Subcutaneous adipose tissue (tissue), 4 donors: ENCODE data around the gene POU6F2. TPM values are rescaled to one million over a fixed set of nuclear protein-coding genes. Genes with fewer than 3 reads are reported as not detected.

Source experiments
- total RNA-seq, 4 donors: library from RNA; depleted of rRNA; stranded (reverse); fragments of >200 nt; gene quantifications; one replicate each; pipeline ENCODE4 v1.1.0, GENCODE V29; 2016
- TF ChIP-seq, protein P1 (sequence below): fragments of 450-650 bp; IDR thresholded peaks from one replicate; pipeline ENCODE4 v1.5.1; 2016; ENCODE audit warnings: low read depth, mild to moderate bottlenecking, control low read depth, antibody characterized with exemption, moderate library complexity

POU6F2 gene
- total RNA-seq, 4 donors from 2014 or later, result not detected

DNA sequence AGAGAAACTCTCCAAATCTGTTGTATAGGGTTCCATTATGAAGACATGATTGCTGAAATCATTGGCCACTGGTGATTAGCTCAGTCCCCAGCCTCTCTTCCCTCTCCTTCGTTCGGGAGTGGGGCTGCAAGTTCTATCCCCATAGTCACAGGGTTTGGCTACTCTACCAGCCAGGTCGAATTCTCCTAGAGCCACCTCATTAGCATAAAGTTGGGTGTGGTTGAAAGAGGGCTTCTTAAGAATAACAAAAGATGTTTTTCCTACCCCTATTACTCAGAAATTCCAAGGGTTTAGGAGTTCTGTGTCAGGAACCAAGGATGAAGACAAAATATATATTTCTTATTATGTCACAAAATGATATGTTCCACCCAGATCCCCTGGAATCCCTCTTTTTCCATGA is 422.3 kb downstream of the POU6F2 start:
- TF ChIP-seq, protein P1, sequence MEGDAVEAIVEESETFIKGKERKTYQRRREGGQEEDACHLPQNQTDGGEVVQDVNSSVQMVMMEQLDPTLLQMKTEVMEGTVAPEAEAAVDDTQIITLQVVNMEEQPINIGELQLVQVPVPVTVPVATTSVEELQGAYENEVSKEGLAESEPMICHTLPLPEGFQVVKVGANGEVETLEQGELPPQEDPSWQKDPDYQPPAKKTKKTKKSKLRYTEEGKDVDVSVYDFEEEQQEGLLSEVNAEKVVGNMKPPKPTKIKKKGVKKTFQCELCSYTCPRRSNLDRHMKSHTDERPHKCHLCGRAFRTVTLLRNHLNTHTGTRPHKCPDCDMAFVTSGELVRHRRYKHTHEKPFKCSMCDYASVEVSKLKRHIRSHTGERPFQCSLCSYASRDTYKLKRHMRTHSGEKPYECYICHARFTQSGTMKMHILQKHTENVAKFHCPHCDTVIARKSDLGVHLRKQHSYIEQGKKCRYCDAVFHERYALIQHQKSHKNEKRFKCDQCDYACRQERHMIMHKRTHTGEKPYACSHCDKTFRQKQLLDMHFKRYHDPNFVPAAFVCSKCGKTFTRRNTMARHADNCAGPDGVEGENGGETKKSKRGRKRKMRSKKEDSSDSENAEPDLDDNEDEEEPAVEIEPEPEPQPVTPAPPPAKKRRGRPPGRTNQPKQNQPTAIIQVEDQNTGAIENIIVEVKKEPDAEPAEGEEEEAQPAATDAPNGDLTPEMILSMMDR, result no peak

DNA sequence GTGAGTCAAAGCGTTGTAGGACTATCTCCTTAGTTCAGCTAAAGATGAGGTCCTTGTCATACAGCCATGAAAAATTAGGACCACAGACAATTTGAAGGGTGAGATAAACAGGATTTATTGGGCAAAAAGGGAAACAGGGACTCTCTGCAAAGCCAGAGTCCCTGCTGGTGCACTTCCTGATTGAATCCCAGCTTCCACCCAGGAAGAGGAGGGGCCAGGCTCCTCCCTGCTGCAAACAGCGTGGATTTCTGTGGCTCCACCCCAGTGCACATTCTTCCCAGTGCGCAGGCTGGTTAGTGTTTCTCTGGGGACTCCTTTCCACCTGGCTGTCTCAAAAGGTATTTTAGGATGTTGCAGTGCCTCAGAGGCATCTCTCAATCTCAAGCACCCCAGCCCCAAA is 423.1 kb downstream of the POU6F2 start:
- TF ChIP-seq, protein P1, result no peak

DNA sequence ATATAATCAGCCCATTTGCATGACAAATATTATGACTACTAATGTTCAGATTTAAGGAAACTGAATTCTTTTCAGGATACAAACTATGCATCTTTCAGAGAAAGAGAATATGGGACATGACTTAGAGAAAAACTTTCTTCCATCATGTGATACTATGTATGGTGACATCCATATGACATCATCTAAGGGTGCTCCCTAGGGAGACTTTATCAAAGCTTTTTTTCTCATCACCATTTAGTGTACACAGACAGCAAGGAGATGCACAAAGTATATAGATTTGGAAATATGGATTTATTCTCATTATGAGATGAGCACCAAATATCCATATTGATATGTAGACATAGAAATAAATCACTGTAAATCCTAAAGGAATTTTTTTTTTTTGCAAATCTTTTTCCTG is 424.3 kb downstream of the POU6F2 start:
- TF ChIP-seq, protein P1, result no peak

DNA sequence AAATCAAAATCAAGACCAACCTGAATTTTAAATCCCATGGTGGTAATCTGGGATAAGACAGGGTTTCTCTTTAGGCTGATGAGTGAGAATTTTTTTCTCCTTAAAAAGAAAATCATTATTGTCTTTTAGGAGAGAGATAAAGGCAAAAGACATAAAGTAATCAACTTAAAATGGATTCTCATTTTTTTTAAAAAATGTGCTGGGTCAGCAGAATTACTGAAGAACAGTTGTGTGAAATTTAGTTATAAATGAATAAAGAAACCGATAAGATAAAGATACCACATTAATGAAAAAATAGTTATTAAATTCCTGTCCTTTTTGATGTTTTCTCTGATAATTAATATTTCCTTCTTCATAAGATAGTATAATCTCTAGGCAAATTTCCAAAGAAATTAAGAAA is 427.2 kb downstream of the POU6F2 start:
- TF ChIP-seq, protein P1, result no peak

DNA sequence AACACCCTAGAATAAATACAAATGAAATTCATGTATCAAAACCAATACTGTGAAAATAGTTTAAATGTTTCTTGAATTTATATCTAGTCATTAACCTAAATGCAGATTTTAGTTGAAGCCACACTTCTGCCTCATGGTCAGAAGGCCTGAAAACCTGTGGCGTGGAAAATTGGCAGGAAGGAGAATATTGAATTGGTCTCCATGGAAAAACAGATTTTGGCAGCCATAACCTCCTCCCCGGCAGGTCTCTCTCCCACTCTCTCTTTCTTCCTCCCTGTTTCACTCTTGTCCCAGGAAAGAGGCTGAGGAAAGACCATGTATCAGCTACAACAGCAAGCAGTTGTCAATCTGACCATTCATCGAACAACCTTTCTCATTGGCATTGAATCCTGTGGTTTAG is 427.9 kb downstream of the POU6F2 start:
- TF ChIP-seq, protein P1, result no peak

DNA sequence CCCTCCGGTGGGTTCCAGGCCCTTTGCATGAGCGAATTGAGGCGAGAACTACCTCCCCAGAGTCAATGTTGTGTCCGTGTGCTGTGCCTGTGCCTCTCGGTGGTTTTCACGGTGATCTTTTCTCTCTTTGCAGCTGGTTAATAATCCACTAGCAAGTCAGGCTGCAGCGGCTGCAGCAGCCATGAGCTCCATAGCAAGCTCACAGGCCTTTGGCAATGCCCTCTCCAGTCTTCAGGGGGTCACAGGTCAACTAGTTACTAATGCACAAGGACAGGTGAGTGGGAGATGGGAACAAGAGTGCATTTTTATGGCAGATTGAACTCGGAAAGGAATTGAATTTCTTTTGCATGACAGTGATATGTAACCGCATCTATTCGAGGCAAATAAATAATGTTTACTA is 428.8 kb downstream of the POU6F2 start:
- TF ChIP-seq, protein P1, result no peak

DNA sequence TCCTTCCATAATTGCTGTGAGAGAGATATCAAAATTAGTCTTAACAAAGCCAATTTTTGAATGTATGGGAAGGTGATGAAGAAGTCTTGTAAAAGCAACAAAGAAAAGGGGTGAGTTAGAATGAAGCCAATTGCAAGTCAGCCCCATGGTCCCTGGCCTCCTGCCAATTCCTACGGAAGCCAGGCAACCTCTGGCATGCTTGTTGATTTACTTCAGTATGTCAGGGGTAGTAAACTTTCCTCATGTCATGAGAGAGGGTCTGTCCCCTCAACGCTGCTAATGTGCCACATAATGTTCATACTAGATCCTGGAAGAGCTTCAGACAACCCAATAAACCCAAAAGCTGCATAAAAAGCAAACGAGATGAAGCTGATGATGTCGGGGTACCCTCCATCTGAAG is 429.4 kb downstream of the POU6F2 start:
- TF ChIP-seq, protein P1, result no peak
